ENCODE data around the gene ATR. TPM values are rescaled to one million over a fixed set of nuclear protein-coding genes. Genes with fewer than 3 reads are reported as not detected.

Gene ATR
- total RNA-seq, 4 donors from 2014 or later, result 9.5 to 16.6 (median 13.3) TPM

DNA sequence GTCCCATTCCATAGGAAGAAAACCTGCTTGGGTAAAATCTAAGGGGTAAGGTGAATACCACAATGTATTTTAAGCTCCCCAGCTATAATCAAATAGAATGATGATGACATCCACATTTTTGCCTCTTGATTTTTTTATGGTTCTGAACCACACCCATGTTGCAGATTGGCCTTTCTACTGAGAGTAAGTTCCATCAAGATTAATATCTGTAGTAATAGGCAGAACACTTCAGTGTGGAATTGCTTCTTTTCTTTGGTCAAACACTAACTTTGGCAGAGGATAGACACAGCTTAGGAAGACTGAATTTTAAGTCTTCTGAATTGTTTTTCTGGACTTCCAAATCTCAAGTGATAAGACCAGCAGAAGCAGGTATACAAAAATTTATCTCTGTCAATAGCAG lies 44.7 kb upstream of the ATR start:
- DNase-seq (ENCODE audit: extremely low spot score), result no peak
- Histone ChIP-seq H3K27me3 (no peaks in the 10 kb centered on the region), H3K27ac (replicated peaks in 1 of 4) (no peak overlapping the region), H3K4me3 (no peak overlapping the region), H3K9me3 (no peaks in the 10 kb centered on the region), H3K4me1 (no peaks in the 10 kb centered on the region), H3K36me3 (no peaks in the 10 kb centered on the region)
- intact Hi-C loops (cut with DNase I), result no loop called here
- TF ChIP-seq POLR2A (IDR thresholded peaks at IDR 0.05; ENCODE audit: low read depth) (no peak), POLR2AphosphoS5 (IDR thresholded peaks at IDR 0.05) (no peak), EP300 (IDR thresholded peaks at IDR 0.05) (no peak)
- TF ChIP-seq, protein P1, sequence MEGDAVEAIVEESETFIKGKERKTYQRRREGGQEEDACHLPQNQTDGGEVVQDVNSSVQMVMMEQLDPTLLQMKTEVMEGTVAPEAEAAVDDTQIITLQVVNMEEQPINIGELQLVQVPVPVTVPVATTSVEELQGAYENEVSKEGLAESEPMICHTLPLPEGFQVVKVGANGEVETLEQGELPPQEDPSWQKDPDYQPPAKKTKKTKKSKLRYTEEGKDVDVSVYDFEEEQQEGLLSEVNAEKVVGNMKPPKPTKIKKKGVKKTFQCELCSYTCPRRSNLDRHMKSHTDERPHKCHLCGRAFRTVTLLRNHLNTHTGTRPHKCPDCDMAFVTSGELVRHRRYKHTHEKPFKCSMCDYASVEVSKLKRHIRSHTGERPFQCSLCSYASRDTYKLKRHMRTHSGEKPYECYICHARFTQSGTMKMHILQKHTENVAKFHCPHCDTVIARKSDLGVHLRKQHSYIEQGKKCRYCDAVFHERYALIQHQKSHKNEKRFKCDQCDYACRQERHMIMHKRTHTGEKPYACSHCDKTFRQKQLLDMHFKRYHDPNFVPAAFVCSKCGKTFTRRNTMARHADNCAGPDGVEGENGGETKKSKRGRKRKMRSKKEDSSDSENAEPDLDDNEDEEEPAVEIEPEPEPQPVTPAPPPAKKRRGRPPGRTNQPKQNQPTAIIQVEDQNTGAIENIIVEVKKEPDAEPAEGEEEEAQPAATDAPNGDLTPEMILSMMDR (IDR thresholded peaks at IDR 0.05), result no peak

DNA sequence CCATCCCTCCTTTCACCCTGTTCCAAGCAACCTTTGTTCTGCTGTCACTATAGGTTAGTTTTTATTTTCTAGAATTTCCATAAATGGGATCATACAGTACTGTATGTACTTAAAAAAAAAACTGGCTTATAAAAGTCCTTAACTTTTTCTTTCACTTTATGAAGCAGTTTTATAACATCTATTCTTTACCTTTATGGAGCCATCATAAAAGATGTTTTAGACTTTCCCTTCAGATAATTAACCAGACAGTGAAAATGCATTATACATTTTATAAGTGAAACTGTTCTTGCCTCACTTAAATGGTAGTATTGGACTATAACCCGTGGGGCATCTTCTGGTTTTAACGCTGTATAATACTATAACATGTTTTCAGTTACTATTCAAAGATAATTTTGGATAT lies 43.9 kb upstream of the ATR start:
- H3K27me3 ChIP-seq, result no peaks in the 10 kb centered on the region
- no peak for TF ChIP-seq POLR2A (IDR thresholded peaks at IDR 0.05; ENCODE audit: low read depth)
- TF ChIP-seq, protein P1 (IDR thresholded peaks at IDR 0.05), result no peak
- TF ChIP-seq POLR2AphosphoS5 (IDR thresholded peaks at IDR 0.05), result no peak
- no peak for TF ChIP-seq EP300 (IDR thresholded peaks at IDR 0.05)
- no peaks in the 10 kb centered on the region for H3K36me3 ChIP-seq
- DNase-seq (ENCODE audit: extremely low spot score), result no peak
- 92% methylated on average over 2 of the region's 2 CpGs for WGBS
- no peaks in the 10 kb centered on the region for H3K4me1 ChIP-seq
- H3K9me3 ChIP-seq, result no peaks in the 10 kb centered on the region
- intact Hi-C loops (cut with DNase I), result no loop called here
- H3K4me3 ChIP-seq, result no peak overlapping the region
- no peak overlapping the region for H3K27ac ChIP-seq (replicated peaks in 1 of 4)

DNA sequence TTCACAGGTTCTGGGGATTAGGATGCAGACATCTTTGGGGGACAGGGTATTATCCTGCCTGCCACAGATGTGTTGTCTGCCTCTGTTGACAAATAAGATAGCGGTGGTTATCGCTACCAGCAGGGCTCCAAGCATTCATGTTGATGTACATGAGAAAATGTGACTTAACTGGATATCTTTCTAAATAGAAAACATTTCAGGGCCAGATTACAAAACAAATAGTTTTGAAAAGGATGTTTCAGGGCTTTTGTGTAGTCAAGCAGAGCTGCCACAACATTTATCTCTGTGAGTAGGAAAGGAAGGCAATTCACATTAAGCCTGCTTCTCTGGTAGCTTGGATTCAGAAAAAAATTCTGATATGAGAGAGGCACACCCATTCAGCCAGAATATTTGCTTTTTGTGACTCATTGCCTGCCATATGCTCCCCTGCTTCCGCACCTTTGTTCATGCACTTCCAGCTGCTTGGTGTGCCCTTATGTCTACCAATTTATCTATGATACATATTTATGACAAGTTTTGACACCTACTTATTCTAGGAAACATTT lies 40.5 kb upstream of the ATR start:
- Histone ChIP-seq H3K9me3 (no peaks in the 10 kb centered on the region), H3K27me3 (no peaks in the 10 kb centered on the region), H3K36me3 (no peaks in the 10 kb centered on the region), H3K27ac (replicated peaks in 1 of 4) (no peak overlapping the region), H3K4me3 (no peak overlapping the region), H3K4me1 (no peaks in the 10 kb centered on the region)
- intact Hi-C loops (cut with DNase I), result no loop called here
- TF ChIP-seq, protein P1 (IDR thresholded peaks at IDR 0.05), result no peak
- TF ChIP-seq POLR2AphosphoS5 (IDR thresholded peaks at IDR 0.05) (no peak), POLR2A (IDR thresholded peaks at IDR 0.05; ENCODE audit: low read depth) (no peak), EP300 (IDR thresholded peaks at IDR 0.05) (no peak)
- WGBS, result 96% methylated on average over 3 of the region's 3 CpGs
- DNase-seq (ENCODE audit: extremely low spot score), result no peak

DNA sequence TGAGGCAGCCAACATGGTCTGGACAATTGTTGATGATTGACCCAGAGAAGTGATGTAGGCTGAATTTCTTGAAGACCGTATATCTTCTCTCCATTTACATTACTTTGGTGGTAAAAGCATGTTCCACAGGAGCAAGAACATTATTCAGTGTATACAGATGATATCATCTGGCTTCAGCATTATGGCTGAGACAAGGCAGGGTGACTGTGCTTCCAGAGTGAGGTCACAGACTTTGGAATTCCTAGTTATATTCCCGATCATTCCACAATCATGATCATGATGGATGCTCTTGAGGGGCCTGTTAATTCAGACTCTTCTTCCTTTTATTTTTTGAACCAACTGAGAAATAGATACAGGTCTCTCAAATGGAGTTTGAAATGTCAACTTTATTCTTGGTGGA lies 36.6 kb upstream of the ATR start:
- Histone ChIP-seq H3K27ac (replicated peaks in 1 of 4) (no peak overlapping the region), H3K9me3 (no peaks in the 10 kb centered on the region), H3K36me3 (no peaks in the 10 kb centered on the region), H3K4me1 (no peaks in the 10 kb centered on the region), H3K4me3 (no peak overlapping the region), H3K27me3 (no peaks in the 10 kb centered on the region)
- TF ChIP-seq EP300 (IDR thresholded peaks at IDR 0.05) (no peak), POLR2A (IDR thresholded peaks at IDR 0.05; ENCODE audit: low read depth) (no peak), POLR2AphosphoS5 (IDR thresholded peaks at IDR 0.05) (no peak)
- TF ChIP-seq, protein P1 (IDR thresholded peaks at IDR 0.05), result no peak
- 84% methylated on average over 2 of the region's 2 CpGs for WGBS
- intact Hi-C loops (cut with DNase I), result no loop called here
- no peak for DNase-seq (ENCODE audit: extremely low spot score)

DNA sequence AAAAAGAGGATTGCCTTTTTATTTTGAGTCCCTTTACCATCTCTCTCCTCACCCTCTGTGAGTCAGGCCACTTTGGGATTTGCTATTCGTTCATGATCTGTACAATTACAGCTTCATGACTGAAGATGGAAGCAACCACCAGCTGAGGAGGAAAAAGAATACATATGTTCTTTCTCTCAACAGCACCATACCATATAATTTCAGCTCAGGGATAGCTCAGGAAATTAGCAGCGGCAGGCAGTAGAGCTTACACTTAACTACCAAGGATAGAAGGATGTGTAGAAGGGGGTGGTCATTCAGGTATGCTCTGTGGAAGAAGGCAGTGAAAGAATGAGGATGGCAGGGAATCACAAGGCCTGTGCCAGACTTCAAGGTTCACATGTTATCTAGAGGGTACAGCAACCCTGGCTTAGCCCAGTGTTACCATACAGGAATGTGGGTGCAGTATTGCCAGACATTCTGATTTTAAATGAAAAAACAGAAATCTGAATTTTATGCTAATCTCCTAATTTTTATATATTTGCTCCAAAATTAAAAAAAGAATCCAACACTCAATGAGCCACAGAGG lies 35.6 kb upstream of the ATR start:
- intact Hi-C loops (cut with DNase I), result no loop called here
- TF ChIP-seq EP300 (IDR thresholded peaks at IDR 0.05) (no peak), POLR2AphosphoS5 (IDR thresholded peaks at IDR 0.05) (no peak), POLR2A (IDR thresholded peaks at IDR 0.05; ENCODE audit: low read depth) (no peak)
- TF ChIP-seq, protein P1 (IDR thresholded peaks at IDR 0.05), result no peak
- no peaks in the 10 kb centered on the region for H3K36me3 ChIP-seq
- no peaks in the 10 kb centered on the region for H3K27me3 ChIP-seq
- no peak overlapping the region for H3K27ac ChIP-seq (replicated peaks in 1 of 4)
- no peak for DNase-seq (ENCODE audit: extremely low spot score)
- no peak overlapping the region for H3K4me3 ChIP-seq
- no peaks in the 10 kb centered on the region for H3K9me3 ChIP-seq
- 80% methylated on average over 2 of the region's 2 CpGs for WGBS
- no peaks in the 10 kb centered on the region for H3K4me1 ChIP-seq

Data from esophagus muscularis mucosa (tissue), 4 donors.